Ovary (tissue), 9 donors: ENCODE data around the gene DPEP1. TPM values are rescaled to one million over a fixed set of nuclear protein-coding genes. Genes with fewer than 3 reads are reported as not detected.
"Not testable (repeated sequence)": the region's sequence is repeated elsewhere in the genome, so short reads cannot be mapped to it uniquely, and the experiment has no call there.

Experiments used
- DNase-seq, 5 donors: peaks; one replicate each; pipeline ENCODE4 v3.0.0-alpha.2; 2019 to 2020
- H3K27ac ChIP-seq, 2 donors: fragments of 200-600 bp; one replicate each; pipeline versions ENCODE4 v1.5.1 to v1.8.0; 2019 to 2022
- H3K27me3 ChIP-seq: fragments of 200-600 bp; one replicate; pipeline ENCODE4 v1.8.0; 2022
- H3K36me3 ChIP-seq: fragments of 200-600 bp; sonication (generic); one replicate; pipeline ENCODE4 v1.5.1; 2019
- H3K4me1 ChIP-seq: one replicate; pipeline ENCODE4 v1.8.1; 2013; ENCODE audit warnings: mild to moderate bottlenecking, moderate library complexity; ENCODE audit not compliant: insufficient read depth
- H3K4me3 ChIP-seq: fragments of 200-600 bp; sonication (generic); one replicate; pipeline ENCODE4 v1.5.1; 2017
- H3K9me3 ChIP-seq, 2 donors: fragments of 200-600 bp in 1 of 2; sonication (generic) in 1 of 2; one replicate each; pipeline versions ENCODE4 v1.5.1 to v1.8.1; 2013 to 2019; ENCODE audit warnings: mild to moderate bottlenecking in 1 of 2, moderate library complexity in 1 of 2
- CTCF ChIP-seq, 3 donors: fragments of 450-650 bp in 2 of 3; fragments of 200-600 bp in 1 of 3; IDR thresholded peaks; one replicate each; pipeline versions ENCODE4 v1.5.1 to v1.8.0; 2016 to 2022; ENCODE audit warnings: antibody characterized with exemption in 3 of 3, mild to moderate bottlenecking in 1 of 3
- EP300 ChIP-seq: sonication (generic); formaldehyde crosslinking; IDR thresholded peaks from one replicate; pipeline ENCODE4 v1.6.1; 2017; ENCODE audit warnings: antibody characterized with exemption
- POLR2A ChIP-seq: fragments of 450-650 bp; IDR thresholded peaks from one replicate; pipeline ENCODE4 v1.6.1; 2017; ENCODE audit warnings: antibody characterized with exemption, mild to moderate bottlenecking, moderate library complexity
- WGBS, 3 donors: extraction: QIAGEN DNeasy Blood & Tissue Kit in 1 of 3; methylation state at CpG; one replicate each; pipeline versions ENCODE4 v1.1.5 to v1.1.7; 2013 to 2017; 5-methylcytosine and 5-hydroxymethylcytosine counted together
- intact Hi-C, 4 donors: fragments of 100-400 bp; cut with DNase I; formaldehyde crosslinking; loops; one replicate each; pipeline versions ENCODE4 v1.11.0 to v1.15.1; 2022 to 2023
- polyA plus RNA-seq, 2 donors: library from polyadenylated mRNA; stranded (reverse); fragments of 200-250 nt in 1 of 2; fragments of 350-450 nt in 1 of 2; fragmentation: Illumina TruSeq in 1 of 2; extraction: RNeasy Lipid Tissue Mini Kit (QIAGEN cat#74804) in 1 of 2; gene quantifications; one replicate each; pipeline ENCODE4 v1.2.3, GENCODE V29; 2013 to 2014
- total RNA-seq, 7 donors: library from RNA; depleted of rRNA in 2 of 7; stranded (reverse); fragments of >200 nt in 2 of 7; fragmentation: NEBNext Ultra II Directional in 3 of 7; extraction: Animal tissue kit (Norgen Biotek cat#: 25700) in 3 of 7; gene quantifications; one replicate each; pipeline versions ENCODE4 v1.1.0 to v1.2.4, GENCODE V29; 2016 to 2023
- donor health status: DM: no; HTN: no; CAD: no; lungs with moderate emphysema.
- donor health status: DM: no; HTN: no; CAD: no.
- donor health status: Bipolar disorder and iron deficiency.
- donor health status: DM: yes; HTN: yes; CAD: no.
- donor health status: DM: no; HTN: no; CAD: no.
- donor health status: DM: yes; HTN: yes; CAD: no.

The DPEP1 gene
- total and polyA plus RNA-seq, 9 donors: 0.30 to 5.7 (median 1.3) TPM; not detected in 1

- TF ChIP-seq EP300 (no peak), CTCF (IDR thresholded peaks at IDR 0.05) (no peak)
- no peak overlapping the region for H3K27ac ChIP-seq
- peaks cover 6% of the 10 kb centered on the region for H3K4me1 ChIP-seq
- WGBS, 3 donors: 69 to 81% (median 71%) methylated on average over 17 to 30 of the region's 30 CpGs
- DNase-seq: no peak
- no peaks in the 10 kb centered on the region for H3K27me3 ChIP-seq
- no peaks in the 10 kb centered on the region for H3K9me3 ChIP-seq
- no peaks in the 10 kb centered on the region for H3K36me3 ChIP-seq
- H3K4me3 ChIP-seq: no peak overlapping the region
- intact Hi-C loops: no loop called here
Observed at GRCh38 chr16:89570342-89570923, 43.0 kb upstream of the DPEP1 start.

GRCh38 chr16:89570983-89571598, 42.4 kb upstream of the DPEP1 start:
- H3K4me1 ChIP-seq, H3K27ac ChIP-seq, H3K4me3 ChIP-seq, H3K9me3 ChIP-seq, H3K36me3 ChIP-seq, DNase-seq, H3K27me3 ChIP-seq, intact Hi-C loops: not testable (repeated sequence)
- WGBS, 3 donors: 75 to 80% (median 80%) methylated on average over 21 to 31 of the region's 36 CpGs

- H3K9me3 ChIP-seq: no peaks in the 10 kb centered on the region
- DNase-seq: no peak
- WGBS, 3 donors: 83 to 87% (median 85%) methylated on average over 18 of the region's 18 CpGs
- intact Hi-C loops: no loop called here
- H3K27me3 ChIP-seq: no peaks in the 10 kb centered on the region
- TF ChIP-seq POLR2A: no peak
- TF ChIP-seq EP300: no peak
- TF ChIP-seq CTCF (IDR thresholded peaks at IDR 0.05): no peak
- no peak overlapping the region for H3K4me3 ChIP-seq
- no peaks in the 10 kb centered on the region for H3K36me3 ChIP-seq
- H3K4me1 ChIP-seq: peaks cover 2% of the 10 kb centered on the region
- no peak overlapping the region for H3K27ac ChIP-seq
Observed at GRCh38 chr16:89571636-89572035, 41.8 kb upstream of the DPEP1 start.

- no peak for DNase-seq
- intact Hi-C loops: no loop called here
- no peak for TF ChIP-seq POLR2A
- no peak for TF ChIP-seq CTCF (IDR thresholded peaks at IDR 0.05)
- no peak for TF ChIP-seq EP300
- peaks cover 2% of the 10 kb centered on the region for H3K4me1 ChIP-seq
- H3K27me3 ChIP-seq: no peaks in the 10 kb centered on the region
- no peaks in the 10 kb centered on the region for H3K36me3 ChIP-seq
- WGBS, 3 donors: 48 to 58% (median 51%) methylated on average over 14 of the region's 14 CpGs
- H3K9me3 ChIP-seq: no peaks in the 10 kb centered on the region
- H3K4me3 ChIP-seq: no peak overlapping the region
- H3K27ac ChIP-seq: no peak overlapping the region
Observed at GRCh38 chr16:89572073-89572484, 41.4 kb upstream of the DPEP1 start.

- intact Hi-C loops: no loop called here
- TF ChIP-seq CTCF (IDR thresholded peaks at IDR 0.05): no peak
- TF ChIP-seq POLR2A: no peak
- no peak for TF ChIP-seq EP300
- H3K27me3 ChIP-seq: no peaks in the 10 kb centered on the region
- H3K36me3 ChIP-seq: no peaks in the 10 kb centered on the region
- no peak overlapping the region for H3K27ac ChIP-seq
- 63 to 67% (median 66%) methylated on average over 19 of the region's 19 CpGs for WGBS, 3 donors
- DNase-seq: no peak
- no peak overlapping the region for H3K4me3 ChIP-seq
- H3K9me3 ChIP-seq: no peaks in the 10 kb centered on the region
- H3K4me1 ChIP-seq: peaks cover 2% of the 10 kb centered on the region
Observed at GRCh38 chr16:89572485-89573205, 40.8 kb upstream of the DPEP1 start.
